ENCODE results near the gene RETN.

Gene RETN

GRCh38 chr19:7709932-7710460, 41.1 kb downstream of the RETN start:
- no peak for DNase-seq

- no peak for DNase-seq
These were observed 41.8 kb downstream of the RETN start for GRCh38 chr19:7710616-7711015.

DNA sequence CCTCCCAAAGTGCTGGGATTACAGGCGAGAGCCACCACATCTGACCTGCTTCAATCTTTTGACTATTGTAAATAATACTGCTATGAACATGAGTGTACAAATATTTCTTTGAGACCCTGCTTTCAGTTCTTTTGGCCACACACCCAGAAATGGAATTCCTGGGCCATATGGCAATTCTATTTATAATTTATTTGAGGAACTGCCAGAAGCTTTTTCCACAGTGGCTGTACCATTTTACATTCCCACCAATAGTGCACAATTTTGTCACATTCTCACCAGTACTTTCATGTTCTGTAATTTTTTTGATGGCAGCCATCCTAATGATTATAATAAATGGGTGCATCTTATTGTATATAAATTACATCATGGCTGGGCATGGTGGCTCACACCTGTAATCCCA, 46.8 kb downstream of the RETN start:
- DNase-seq = no peak

- no peak for DNase-seq
These were observed 47.9 kb downstream of the RETN start for GRCh38 chr19:7716762-7717161.

DNA sequence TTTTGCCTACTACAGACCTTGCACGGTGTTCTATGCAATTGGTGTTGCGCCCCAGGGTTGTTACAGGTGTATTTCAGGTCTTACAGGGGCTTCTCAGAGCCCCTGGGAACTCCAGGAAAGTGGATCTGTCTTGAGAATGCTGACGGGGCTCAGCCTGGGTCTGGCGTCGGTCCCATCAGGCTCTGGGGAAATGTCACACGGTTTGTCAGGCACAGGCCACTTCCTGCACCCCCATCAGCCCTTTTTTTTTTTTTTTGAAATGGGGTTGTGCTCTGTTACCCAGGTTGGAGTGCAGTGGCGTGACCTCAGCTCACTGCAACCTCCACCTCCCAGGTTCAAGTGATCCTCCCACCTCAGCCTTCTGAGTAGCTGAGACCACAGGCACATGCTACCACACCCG, 49.8 kb downstream of the RETN start:
- no peak for DNase-seq
